DMS153 (cell line): Measurements from ENCODE around the gene COL11A2.
A peak's percentile ranks its signal among the peaks of the same experiment; 100 is the strongest.
"Not testable (repeated sequence)": the region's sequence is repeated elsewhere in the genome, so short reads cannot be mapped to it uniquely, and the experiment has no call there.

ENCODE experiments used
- DNase-seq: peaks from one replicate; lab custom pipeline; 2025; lab: John Stamatoyannopoulos, UW

COL11A2 gene

DNA sequence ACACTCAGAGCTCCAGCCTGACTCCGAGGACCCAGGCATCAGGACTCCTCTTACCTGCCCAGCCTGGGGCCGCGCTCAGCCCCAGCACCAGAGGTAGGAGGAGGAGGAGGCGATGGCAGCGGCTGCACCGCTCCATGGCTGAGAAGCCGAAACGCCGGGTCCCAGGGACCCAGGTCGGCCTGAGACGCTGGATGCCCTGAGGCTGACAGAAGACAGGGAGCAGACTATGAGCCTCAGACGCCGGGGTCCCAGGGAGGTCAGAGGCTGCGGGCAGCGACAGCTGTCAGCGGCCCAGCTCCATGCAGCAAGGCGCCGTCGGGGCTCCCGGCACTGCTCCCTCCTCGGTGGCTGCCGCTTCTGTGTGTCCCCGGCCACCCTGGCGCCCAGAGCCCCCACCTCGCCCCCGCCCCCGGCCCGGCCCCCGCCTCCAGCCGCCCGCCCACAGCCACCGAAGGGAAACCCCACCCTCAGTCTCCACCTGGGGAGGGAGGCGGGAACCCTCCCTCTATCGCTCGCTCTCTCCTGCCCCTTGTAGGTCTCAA lies at the start of gene COL11A2:
COL11A2 (minus strand) TSS at position 363 of the 542 bp plus-strand sequence; CDS start at position 136, 227 bp downstream.
- no peak for DNase-seq

DNA sequence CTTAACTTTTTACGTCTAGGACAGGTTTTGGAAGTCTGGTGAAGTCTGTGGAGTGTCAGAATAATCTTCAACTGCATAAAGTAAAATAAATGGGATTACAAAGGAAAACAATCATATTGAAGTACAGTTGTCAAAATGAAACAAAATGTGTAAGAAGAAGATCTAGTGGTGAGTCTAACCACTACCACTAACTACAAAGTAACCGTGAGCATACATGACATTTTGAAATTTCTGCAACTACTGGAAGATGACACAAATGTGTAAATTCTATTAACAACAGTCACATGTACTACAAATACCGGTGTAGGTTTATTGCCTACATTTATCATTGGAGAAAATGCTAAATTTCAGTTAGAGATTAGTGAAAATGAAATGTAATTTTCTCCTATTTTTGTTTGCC lies 49.7 kb upstream of the COL11A2 start:
- DNase-seq = no peak

DNA sequence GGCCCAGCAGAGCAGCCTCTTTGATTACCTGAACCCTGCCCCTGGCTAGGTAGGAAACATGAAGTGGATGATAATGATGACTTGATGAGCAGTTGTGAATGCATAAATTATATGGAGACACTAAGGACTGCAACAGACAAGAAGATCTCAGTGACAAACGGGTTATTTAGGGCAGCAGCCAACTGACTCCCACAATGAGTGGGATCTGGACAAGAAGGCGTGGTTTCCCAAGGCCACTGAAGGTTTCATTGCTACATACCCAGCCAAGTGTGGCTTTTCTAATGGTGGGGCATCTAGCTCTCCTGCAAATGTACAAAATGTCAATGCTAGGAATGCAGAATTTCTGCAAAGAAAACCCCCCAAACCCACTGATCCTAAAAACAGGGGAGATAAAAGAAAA lies 45.5 kb upstream of the COL11A2 start:
- no peak for DNase-seq

DNA sequence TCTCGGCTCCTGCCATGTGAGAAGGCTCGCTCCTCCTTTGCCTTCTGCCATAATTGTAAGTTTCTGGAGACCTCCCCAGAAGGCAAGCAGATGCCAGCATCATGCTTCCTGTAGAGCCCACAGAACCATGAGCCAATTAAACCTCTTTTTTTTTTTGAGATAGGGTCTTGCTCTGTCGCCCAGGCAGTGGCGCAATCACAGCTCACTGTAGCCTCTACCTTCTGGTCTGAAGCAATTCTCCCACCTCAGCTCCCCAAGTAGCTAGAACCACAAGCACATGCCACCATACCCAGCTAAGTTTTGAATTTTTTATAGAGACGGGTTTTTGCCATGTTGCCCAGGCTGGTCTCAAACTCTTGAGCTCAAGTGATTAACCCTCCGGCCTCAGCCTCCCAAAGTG lies 44.6 kb upstream of the COL11A2 start:
- no peak for DNase-seq

DNA sequence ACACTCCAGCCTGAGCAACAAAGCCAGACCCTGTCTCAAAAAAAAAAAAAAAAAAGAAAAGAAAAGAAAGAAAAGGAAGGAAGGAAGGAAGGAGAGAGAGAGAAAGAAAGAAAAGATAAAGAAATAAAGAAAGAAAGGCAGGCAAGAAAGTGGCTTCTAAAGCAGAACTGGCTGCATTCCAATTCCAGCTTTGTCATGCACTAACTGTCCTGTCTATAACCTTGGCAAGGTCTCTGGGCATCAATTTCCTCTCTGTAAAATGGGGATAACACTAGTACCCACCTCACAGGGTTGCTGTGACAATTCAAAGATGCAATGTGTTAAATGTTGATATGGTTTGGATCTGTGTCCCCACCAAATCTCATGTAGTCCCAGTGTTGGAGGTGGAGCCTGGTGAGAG lies 44.1 kb upstream of the COL11A2 start:
- DNase-seq = no peak

DNA sequence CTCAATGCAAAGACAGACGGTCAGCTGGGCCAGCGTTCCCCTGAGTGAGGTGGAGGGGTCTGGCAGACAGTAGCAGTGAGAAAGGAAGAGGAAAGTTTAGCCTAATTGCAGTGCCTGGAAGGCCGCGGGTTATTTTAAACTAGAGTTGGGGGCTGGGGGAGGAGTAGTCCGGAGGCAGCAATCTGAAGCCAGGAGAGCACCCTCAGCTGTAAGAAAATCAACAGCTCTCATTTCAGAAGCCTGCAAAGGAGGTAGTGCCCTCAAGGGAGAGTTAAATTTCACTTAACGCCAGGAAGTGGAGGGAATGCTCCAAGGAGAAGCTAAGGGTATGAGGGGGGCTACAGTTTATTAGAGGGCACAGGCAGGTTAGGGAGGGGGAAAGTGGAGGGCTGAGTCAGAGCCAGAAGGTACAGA lies 43.0 kb upstream of the COL11A2 start:
- no peak for DNase-seq

DNA sequence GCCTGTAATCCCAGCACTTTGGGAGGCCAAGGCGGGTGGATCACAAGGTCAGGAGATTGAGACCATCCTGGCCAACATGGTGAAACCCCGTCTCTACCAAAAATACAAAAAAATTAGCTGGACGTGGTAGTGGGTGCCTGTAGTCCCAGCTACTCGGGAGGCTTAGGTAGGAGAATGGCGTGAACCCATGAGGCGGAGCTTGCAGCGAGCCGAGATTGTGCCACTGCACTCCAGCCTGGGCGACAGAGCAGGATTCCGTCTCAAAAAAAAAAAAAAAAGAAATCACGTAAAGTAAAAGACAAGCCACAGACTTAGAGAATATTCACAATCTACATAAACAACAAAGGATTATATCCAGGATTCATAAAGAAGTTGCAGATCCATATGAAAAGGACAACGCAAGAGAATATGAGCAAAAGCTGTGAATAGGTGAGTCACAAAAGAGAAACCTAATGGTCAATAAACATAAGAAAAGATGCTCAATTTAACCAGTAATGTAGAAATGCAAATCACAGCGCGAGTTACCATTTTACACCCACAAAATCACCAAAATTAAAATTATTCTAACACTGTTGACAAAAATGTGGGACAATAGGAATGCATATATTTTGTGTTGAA lies 34.3 kb upstream of the COL11A2 start:
- not testable (repeated sequence) for DNase-seq

DNA sequence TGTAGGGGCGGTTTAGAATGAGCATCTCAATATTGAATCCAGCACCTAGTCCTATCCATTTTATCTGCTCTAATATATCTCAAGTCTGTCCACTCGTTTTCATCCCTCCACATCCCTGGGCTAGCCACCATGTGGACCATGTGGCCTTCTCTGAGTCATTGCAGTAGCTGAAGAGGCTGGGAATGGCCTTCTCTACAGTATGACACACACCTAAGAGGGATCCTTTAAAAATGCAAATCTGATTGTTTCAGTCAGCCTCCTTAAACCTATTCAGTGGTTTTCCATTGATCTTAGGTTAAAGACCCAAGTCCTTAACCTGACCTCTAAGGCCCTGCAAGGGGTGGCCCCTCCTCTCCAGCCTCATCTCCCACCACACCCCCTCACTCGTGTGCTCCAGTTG lies 25.4 kb upstream of the COL11A2 start:
- DNase-seq = no peak

DNA sequence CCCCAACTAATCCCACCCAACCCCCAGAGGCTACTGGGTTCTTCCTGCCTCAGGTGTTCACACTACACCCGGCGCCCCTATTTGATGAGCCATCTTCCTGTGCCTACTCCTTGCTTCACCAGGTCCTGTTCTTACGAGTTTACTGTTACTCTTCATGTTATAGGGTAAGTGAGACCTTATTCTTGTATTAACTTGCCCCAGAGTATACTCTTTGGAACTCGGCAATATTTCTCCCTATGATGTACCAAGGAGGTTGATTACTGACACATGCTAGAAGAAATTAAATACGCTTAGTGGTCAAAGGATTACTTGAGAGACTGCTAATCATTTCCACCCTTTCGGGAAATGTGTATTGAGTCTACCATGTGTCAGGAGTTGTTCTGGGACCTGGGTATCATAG lies 25.0 kb upstream of the COL11A2 start:
- DNase-seq = no peak

DNA sequence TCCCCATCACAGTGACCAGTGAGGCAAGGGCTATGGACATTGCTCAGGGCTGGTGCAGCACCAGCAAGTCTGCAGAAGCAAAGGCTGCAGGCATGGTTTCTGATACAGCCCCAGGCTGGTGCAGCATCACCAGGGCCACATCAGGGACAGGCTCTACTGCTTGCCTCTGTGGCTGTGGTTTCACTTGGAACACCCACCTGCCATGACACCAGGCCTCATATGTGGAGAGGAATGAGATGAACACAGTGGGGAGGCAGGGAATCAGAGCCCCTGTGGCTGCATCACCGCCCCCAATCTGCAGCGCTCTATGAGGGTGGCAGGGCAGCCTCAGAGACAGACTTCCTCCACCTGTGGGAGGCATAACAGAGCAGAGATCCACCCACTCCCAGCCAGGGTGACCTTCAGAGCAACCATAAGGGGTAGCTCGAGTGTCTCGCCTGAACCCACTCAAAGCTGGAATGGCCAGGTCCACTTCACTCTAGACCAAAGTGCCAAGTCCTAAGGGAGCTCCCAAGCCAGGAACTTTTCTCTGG lies 23.9 kb upstream of the COL11A2 start:
- DNase-seq = no peak

DNA sequence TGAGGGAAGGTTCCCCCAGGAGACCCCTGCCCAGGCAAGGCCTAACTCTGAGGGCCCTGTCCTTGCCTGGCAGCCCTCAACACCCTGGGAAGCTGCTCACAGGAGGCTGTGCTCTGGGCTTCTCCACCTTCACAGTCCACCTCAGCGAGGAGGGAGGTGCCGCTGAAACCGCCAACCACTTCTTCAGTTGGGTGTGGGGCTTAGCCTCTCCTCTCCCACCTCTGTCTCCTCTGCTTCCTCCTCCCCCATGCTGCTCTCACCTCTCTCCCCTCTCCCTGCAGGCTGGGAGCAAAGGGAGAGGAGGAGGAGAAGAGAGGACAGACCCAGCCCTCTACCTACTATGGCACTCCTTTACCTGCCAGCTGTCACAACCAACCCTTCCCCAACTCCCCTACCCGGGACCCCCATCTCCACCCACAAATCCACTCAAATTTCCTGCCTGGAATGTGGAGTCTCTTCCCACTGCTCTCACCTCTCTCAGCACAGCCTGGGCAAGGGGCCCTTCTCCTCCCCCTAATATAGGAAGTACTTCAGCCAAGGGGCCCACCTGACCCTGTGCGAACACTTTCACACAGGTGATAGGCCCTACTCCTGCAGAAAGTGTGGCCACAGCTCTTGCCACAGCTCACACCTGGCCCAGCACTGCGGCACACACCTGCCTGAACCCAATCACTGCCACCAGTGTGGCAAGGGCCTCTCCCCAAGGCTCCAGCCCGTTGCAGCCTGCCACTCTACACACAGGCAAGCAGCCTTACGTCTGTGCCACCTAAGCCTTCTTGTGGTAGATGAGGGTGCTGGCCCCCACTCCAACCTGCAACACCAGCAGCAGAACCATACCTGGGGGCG lies 23.2 kb upstream of the COL11A2 start:
- no peak for DNase-seq

DNA sequence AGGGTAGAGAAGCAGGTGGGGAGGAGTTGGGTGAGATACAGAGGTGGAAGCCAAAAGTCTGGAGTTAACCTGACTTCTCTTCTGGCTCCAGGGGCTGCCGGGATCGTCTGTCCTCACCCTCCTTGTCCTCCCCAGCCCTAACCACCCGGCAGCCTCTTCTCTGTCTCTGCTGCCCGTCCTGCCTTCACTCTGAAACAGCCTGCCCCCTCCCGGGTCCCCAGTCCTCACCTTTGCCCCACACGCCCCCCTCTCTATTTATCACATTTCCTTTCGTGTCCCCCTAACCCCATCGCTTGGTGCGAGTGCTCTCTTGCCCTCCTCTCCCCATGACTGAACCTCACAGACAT lies 21.7 kb upstream of the COL11A2 start:
- DNase-seq = no peak

DNA sequence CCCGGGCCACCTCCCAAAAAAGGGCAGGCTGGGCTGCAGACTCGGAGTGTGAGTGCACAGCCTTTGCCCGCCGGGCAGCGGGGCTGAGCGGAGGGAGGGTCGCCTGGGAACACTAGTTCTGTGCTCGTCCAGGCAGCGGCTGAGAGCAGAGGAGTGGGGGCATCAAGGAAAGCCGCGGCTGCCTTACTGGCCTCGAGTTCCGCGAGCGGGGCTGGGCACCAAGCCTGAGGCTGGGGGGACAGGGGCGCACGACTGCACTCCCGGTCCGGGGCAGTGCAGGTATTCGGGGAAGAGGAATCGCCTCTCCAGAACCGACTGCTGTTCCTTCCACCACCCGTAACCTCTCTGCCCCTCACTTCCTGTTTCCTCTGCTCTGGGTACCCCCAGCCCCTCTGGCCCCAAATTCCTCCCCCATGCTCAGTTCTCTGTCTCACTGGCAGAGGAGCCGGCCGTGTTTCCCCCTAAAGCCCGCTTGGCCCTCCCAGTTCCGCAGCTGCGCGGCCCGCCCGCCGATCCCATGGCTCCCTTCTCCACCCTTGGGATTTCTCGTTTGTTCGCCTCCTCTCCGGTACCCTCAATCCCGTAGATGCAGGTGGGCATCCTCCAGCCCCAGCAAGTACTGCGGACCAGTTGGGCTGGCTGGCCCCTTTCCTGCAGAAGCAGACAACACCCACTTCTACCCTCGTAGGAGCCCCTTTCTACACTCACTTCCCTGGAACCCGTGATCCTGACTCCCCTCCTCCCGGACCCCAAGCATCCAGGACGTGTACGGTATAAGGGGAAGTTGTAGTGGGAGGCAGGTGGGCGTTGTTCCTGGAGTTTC lies 21.1 kb upstream of the COL11A2 start:
- DNase-seq = no peak

DNA sequence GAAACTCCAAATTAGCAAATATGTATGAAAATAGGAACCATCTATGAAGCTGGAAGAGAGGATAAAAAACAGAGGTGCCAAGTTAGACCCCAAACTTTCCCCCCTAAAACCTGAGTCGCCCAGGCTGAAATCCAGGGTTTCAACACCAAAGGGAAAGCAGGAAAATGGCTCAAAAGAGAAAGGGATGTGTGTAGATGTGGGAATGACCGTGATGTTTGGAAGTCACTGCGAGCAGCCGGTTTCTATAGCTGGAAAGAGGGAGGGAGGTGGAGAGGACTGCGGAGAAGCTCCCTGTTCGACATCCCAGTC lies 20.5 kb upstream of the COL11A2 start:
- no peak for DNase-seq

DNA sequence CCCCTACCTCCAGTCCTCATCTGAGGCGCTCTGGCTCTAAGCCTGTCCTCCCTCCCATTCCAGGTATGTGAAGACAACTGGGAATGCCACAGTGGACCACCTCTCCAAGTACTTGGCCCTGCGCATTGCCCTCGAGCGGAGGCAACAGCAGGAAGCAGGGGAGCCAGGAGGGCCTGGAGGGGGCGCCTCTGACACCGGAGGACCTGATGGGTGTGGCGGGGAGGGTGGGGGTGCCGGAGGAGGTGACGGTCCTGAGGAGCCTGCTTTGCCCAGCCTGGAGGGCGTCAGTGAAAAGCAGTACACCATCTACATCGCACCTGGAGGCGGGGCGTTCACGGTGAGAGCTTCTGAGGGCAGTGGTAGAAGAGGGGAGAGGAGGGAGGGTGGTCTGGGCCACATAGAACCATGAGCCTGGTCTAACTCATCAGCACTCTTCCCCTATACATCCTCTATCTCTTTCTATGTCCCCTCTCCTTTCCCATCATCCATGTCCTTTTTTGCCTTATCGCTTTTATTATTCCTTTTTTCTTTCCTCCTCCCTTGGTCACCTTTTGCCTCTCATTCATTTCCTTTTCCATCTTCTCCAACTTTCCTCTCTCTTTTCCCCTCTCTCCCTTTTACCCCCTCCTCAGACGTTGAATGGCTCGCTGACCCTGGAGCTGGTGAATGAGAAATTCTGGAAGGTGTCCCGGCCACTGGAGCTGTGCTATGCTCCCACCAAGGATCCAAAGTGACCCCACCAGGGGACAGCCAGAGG lies 19.6 kb upstream of the COL11A2 start:
- DNase-seq = no peak

DNA sequence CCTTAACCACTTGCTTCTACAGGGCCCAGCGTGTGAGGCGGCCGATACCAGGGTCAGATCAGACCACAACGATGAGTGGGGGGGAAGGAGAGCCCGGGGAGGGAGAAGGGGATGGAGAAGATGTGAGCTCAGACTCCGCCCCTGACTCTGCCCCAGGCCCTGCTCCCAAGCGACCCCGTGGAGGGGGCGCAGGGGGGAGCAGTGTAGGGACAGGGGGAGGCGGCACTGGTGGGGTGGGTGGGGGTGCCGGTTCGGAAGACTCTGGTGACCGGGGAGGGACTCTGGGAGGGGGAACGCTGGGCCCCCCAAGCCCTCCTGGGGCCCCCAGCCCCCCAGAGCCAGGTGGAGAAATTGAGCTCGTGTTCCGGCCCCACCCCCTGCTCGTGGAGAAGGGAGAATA lies 18.9 kb upstream of the COL11A2 start:
- DNase-seq = no peak

DNA sequence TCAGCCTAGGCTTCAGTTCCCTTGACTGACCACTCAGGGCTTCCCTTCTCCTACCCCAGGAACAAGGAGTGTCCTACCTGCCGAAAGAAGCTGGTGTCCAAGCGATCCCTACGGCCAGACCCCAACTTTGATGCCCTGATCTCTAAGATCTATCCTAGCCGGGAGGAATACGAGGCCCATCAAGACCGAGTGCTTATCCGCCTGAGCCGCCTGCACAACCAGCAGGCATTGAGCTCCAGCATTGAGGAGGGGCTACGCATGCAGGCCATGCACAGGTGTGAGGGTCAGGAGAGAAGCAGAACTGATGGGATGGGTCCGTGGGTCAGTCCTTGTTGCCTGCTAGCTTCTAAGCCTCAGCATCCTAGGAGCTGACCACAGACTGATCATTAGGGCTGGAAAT lies 17.6 kb upstream of the COL11A2 start:
- DNase-seq = no peak

DNA sequence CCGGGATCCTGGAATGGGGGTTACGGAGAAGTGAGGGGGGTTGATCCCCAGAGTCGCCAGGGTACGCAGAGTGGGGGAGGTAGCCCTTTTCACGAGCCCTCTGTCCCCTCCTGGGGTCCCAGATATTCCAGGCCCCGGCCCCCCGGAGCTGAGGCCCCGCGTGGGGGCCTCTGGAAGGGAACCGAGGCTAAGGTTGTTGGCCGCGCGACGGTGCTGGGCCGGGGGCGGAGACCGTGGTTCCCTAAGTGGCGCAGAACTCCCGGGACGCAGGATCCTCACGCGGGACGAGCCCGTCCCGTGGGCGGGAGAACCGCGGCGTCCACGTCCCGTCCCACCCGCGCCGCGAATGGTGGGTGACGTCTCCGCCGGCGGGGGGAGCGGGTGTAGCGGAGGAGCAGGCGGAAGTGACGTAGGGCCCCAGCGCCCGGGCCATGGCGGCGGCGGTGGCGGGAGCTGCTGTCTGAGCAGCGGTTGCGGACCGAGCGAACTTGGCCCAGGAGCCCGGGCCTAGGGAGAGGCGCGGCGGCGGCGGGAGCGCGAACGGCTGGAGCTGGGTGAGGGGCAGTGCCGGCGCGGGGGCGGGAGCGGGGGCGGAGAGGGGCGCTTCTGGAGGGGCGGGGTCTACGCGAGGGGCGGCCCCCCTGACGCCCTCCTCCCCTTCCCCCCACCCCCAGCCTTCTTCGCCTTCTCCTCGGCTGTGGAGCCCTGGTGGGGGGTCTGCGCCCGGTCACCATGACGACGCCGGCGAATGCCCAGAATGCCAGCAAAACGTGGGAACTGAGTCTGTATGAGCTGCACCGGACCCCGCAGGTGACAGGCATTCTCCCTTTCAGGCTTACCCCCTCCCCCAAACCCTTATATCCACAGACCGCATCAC lies 16.1 kb upstream of the COL11A2 start, which contains the start of gene RING1:
RING1 (plus strand) TSS at position 410 of the 877 bp plus-strand sequence; CDS start at position 733, 323 bp downstream.
- DNase-seq = peak; percentile 3

DNA sequence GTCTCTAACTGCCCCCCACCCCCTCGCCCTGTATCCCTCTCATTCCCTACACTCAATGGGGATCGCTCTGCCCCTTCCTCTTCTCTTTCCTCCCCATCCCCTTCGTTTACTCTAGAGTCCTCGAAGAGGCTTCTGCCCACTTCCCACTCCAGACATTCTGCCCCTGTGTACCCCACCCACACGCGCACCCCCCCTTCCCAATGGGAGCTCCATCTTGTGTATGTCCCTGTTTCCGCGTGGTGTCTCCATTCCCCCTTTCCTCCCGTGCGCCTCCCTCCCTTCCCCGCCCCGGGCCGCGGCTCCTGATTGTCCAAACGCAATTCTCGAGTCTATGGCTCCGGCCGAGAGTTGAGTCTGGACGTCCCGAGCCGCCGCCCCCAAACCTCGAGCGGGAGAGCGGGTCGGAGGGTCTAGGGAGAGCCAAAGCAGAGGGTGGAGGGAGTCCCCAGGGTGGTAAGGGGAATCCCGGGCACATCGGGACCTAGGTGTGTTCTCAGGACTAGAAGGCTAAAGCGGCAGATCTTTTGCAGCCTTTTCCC lies 15.4 kb upstream of the COL11A2 start:
- no peak for DNase-seq

DNA sequence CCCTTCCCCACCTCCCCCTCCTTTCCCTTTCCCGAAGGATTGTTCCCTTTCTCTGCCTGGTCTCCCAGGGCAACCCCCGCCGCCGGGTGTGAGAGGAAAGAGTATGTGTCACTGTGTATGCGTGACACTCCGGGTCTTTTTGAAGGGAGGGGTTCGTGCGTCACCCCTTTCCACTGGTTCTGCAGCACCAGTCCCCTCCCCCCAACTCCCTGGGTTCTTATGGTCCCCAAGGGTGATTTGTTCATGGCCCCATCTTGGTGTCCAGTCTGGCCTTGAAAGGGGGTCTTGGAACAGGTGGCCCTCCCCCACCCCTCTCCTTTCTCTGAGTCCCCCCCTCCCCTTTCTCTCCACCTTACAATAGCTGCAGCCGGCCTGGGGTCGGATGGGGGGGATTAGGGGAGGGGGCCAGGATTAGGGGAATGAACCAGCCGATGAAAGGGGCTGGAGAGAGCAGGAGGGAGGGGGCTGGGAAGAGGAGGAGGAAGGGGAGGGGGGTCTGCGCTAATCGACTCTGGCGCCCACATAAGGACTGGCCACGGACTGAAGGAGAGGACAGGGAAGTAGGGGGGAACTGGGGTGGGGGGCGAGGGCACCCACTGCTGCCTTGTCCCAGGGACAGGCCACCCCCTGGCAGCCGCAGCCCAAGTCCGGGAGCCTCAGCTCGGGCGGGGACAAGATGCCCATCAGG lies 14.7 kb upstream of the COL11A2 start:
- DNase-seq = no peak
